Transverse colon (tissue), 4 donors: ENCODE data around the gene UNK.

Experiments used
- POLR2A ChIP-seq: fragments of 450-650 bp; IDR thresholded peaks from one replicate; pipeline ENCODE4 v1.6.1; 2016; ENCODE audit warnings: antibody characterized with exemption, mild to moderate bottlenecking, moderate library complexity
- POLR2AphosphoS5 ChIP-seq, 3 donors: sonication (generic); formaldehyde crosslinking; IDR thresholded peaks; one replicate each; pipeline ENCODE4 v1.6.1; 2016; ENCODE audit warnings: antibody characterized with exemption in 3 of 3
- TF ChIP-seq, protein P1 (sequence below), 5 experiments: fragments of 200-600 bp in 3 of 5; fragments of 450-650 bp in 2 of 5; sonication (generic) in 3 of 5; IDR thresholded peaks; 1 replicate in 2 of 5; 2 replicates in 3 of 5; pipeline ENCODE4 v1.5.1; 2016 to 2017; ENCODE audit warnings: antibody characterized with exemption in 5 of 5, inconsistent platforms in 3 of 5, mild to moderate bottlenecking in 2 of 5, moderate library complexity in 1 of 5

GRCh38 chr17:75739801-75740200 lies 44.8 kb upstream of the UNK start:
- TF ChIP-seq POLR2A = no peak
- TF ChIP-seq, protein P1, sequence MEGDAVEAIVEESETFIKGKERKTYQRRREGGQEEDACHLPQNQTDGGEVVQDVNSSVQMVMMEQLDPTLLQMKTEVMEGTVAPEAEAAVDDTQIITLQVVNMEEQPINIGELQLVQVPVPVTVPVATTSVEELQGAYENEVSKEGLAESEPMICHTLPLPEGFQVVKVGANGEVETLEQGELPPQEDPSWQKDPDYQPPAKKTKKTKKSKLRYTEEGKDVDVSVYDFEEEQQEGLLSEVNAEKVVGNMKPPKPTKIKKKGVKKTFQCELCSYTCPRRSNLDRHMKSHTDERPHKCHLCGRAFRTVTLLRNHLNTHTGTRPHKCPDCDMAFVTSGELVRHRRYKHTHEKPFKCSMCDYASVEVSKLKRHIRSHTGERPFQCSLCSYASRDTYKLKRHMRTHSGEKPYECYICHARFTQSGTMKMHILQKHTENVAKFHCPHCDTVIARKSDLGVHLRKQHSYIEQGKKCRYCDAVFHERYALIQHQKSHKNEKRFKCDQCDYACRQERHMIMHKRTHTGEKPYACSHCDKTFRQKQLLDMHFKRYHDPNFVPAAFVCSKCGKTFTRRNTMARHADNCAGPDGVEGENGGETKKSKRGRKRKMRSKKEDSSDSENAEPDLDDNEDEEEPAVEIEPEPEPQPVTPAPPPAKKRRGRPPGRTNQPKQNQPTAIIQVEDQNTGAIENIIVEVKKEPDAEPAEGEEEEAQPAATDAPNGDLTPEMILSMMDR (IDR thresholded peaks at IDR 0.05) = no peak
- TF ChIP-seq POLR2AphosphoS5 (IDR thresholded peaks at IDR 0.05) = no peak
